Cardiac muscle cell (in vitro differentiated cells and primary cell): ENCODE measurements around the gene TSPAN16. TPM values are rescaled to one million over a fixed set of nuclear protein-coding genes. Genes with fewer than 3 reads are reported as not detected.
A peak's percentile ranks its signal among the peaks of the same experiment; 100 is the strongest.

Experiments
- DNase-seq, 2 donors: peaks; one replicate each; pipeline versions ENCODE4 v3.0.0 to v3.0.0-alpha.2; 2010 to 2017; ENCODE audit warnings: low read depth in 1 of 2, low spot score in 1 of 2
- H3K27ac ChIP-seq: fragments of 200-600 bp; sonication (generic); 2 replicates; pipeline ENCODE4 v1.5.1; 2016
- H3K27me3 ChIP-seq: fragments of 200-600 bp; sonication (generic); 2 replicates; pipeline ENCODE4 v1.6.0; 2016; ENCODE audit warnings: control low read depth
- H3K36me3 ChIP-seq: fragments of 200-600 bp; sonication (generic); 2 replicates; pipeline ENCODE4 v1.5.1; 2016; ENCODE audit warnings: control low read depth
- H3K4me1 ChIP-seq: fragments of 200-600 bp; sonication (generic); 2 replicates; pipeline ENCODE4 v1.8.1; 2017; ENCODE audit warnings: low read depth, mild to moderate bottlenecking, mixed run types
- H3K4me3 ChIP-seq: fragments of 200-600 bp; sonication (generic); 2 replicates; pipeline ENCODE4 v1.5.1; 2016; ENCODE audit warnings: mild to moderate bottlenecking
- H3K9me3 ChIP-seq: fragments of 200-600 bp; sonication (generic); 2 replicates; pipeline ENCODE4 v1.5.1; 2017; ENCODE audit warnings: low read depth, mild to moderate bottlenecking, control low read depth
- polyA plus RNA-seq: library from polyadenylated mRNA; unstranded; fragments of >200 nt; fragmentation: Nextera tagmentation; extraction: Ambion mirVana; gene quantifications from 2 replicates; pipeline ENCODE4 v1.2.1, GENCODE V29; 2016
- total RNA-seq: library from RNA; depleted of rRNA; stranded (reverse); fragments of >200 nt; gene quantifications from 2 replicates; pipeline ENCODE4 v1.2.3, GENCODE V29; 2016
- TF ChIP-seq, protein P1 (sequence below): IDR thresholded peaks from 2 replicates; pipeline ENCODE4 v1.5.1; 2012; ENCODE audit warnings: low read depth, mild to moderate bottlenecking, low read length

The TSPAN16 gene
- total and polyA plus RNA-seq, 2 experiments from 2014 or later, result not detected

DNA sequence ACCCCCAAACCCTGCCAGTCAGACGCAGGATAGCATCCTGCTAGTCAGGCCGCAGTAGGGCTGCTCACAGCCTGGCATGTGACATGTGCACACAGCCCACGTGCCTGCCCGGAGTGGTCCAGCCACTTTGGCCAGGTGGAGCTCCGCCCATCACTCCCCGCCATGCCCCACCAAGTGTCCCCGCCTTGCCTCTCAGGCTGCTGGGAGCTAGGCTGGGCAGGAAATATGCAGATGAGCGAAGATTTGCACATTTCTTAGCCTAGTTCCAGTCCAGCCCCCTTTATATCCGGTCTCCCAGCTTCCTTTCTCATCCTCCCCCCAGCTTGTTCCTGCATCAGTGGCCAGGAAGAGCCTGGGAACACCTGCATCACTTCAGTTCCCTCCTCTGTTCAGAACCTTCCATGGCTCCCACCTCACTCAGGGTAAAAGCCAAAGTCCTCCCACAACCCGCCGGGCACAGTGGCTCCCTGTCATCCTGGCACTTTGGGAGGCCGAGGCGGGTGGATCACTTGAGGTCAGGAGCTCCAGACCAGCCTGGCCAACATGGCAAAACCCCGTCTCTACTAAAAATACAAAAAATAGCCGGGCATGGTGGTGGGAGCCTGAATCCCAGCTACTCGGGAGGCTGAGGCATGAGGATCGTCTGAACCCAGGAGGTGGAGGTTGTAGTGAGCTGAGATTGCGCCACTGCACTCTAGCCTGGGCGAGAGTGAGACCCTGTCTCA lies 31.3 kb upstream of the TSPAN16 start:
- Histone ChIP-seq H3K4me1 (no peaks in the 10 kb centered on the region), H3K27me3 (no peaks in the 10 kb centered on the region), H3K4me3 (no peak overlapping the region), H3K36me3 (no peaks in the 10 kb centered on the region), H3K27ac (no peak overlapping the region), H3K9me3 (no peaks in the 10 kb centered on the region)
- DNase-seq, result no peak
- TF ChIP-seq, protein P1, sequence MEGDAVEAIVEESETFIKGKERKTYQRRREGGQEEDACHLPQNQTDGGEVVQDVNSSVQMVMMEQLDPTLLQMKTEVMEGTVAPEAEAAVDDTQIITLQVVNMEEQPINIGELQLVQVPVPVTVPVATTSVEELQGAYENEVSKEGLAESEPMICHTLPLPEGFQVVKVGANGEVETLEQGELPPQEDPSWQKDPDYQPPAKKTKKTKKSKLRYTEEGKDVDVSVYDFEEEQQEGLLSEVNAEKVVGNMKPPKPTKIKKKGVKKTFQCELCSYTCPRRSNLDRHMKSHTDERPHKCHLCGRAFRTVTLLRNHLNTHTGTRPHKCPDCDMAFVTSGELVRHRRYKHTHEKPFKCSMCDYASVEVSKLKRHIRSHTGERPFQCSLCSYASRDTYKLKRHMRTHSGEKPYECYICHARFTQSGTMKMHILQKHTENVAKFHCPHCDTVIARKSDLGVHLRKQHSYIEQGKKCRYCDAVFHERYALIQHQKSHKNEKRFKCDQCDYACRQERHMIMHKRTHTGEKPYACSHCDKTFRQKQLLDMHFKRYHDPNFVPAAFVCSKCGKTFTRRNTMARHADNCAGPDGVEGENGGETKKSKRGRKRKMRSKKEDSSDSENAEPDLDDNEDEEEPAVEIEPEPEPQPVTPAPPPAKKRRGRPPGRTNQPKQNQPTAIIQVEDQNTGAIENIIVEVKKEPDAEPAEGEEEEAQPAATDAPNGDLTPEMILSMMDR, result no peak

DNA sequence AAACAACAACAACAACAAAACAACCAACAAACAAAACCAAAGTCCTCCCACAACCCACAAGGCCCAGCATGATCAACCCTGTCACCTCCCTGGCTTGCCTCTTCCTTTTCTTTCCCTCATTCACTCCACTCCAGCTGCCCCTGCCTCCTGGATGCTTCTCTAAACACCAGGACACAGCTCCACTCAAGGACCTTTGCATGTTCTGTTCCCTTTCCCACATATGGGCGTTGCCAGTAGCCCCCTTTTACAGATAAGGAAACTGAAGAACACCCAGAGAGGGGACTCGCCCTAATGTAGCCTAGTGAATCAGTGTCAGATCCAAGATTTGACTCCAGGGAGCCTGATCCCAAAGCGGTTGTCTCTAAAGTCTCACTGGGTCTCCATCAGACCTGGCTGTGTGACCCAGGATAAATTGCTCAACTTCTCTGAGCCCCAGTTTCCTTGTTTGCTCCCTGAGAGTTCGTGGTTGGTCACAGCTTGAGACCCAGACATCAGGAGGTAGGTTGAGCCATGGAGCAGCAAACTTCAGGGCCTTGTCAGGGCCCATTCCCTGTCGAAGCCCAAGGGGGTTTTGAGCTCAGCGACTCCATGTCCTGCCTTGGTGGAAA lies 30.7 kb upstream of the TSPAN16 start:
- no peak for DNase-seq
- Histone ChIP-seq H3K4me1 (no peaks in the 10 kb centered on the region), H3K9me3 (no peaks in the 10 kb centered on the region), H3K36me3 (no peaks in the 10 kb centered on the region), H3K27ac (no peak overlapping the region), H3K27me3 (no peaks in the 10 kb centered on the region), H3K4me3 (no peak overlapping the region)
- TF ChIP-seq, protein P1, result no peak

DNA sequence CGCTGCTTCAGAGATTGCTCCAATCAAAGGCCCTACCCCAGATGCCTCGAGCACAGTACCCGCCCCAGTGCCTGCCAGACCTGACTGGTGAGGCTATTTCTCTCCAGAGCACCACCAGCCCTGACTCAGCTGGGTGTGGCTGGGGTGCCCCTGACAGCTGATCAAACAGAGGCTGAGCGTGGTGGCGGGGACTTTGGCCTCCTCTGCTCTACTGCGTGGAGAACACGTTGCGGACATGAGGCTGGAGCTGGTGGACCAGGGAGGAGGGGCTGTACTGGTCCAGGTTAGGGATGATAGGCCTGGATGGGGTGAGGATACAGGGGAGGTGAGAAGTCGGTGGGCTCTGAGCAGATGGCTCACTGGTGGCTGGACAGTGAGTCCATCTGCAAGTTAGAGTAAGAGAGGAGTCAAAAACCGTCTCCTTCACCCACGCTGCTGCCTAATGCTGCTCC lies 30.1 kb upstream of the TSPAN16 start:
- Histone ChIP-seq H3K27me3 (no peaks in the 10 kb centered on the region), H3K9me3 (no peaks in the 10 kb centered on the region)
- no peak for DNase-seq

DNA sequence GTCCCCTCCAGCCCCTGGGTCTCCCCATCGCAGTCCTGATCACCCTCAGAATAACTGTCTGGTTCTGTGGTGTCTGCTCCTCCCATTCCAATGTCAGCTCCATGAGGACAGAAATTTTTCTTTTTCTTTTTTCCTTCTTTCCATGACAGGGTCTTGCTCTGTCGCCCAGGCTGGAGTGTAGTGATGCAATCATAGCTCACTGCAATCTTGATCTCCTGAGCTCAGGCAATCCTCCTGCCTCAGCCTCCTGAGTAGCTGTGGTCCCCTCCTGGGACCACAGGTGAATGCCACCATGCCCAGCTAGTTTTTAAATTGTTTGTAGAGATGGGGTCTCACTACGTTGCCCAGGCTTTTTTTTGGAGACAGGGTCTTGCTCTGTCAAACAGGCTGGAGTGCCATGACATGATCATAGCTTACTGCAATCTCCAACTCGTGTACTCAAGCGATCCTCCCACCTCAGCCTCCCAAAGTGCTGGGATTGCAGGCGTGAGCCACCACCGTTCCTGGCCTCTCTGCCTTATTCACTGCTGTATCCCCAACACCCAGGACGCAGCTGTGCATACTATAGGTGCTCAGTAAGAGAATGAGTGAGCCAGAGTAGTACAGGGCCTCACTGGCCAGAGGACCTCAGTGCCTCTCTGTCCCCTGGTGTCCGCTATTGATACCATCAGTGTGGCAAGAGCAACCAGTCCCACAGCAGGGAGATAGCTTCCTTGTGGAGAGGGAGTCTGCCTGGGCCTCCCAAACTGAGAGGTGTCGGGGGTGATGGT lies 28.5 kb upstream of the TSPAN16 start:
- DNase-seq, result no peak
- Histone ChIP-seq H3K4me3 (no peak overlapping the region), H3K36me3 (no peaks in the 10 kb centered on the region), H3K9me3 (no peaks in the 10 kb centered on the region), H3K4me1 (no peaks in the 10 kb centered on the region), H3K27me3 (no peaks in the 10 kb centered on the region), H3K27ac (no peak overlapping the region)
- TF ChIP-seq, protein P1, result no peak

More for the DNA sequence above, 30.1 kb upstream of the TSPAN16 start:
- Histone ChIP-seq H3K4me3 (no peak overlapping the region), H3K36me3 (no peaks in the 10 kb centered on the region), H3K27ac (no peak overlapping the region), H3K4me1 (no peaks in the 10 kb centered on the region)
- TF ChIP-seq, protein P1, result no peak

DNA sequence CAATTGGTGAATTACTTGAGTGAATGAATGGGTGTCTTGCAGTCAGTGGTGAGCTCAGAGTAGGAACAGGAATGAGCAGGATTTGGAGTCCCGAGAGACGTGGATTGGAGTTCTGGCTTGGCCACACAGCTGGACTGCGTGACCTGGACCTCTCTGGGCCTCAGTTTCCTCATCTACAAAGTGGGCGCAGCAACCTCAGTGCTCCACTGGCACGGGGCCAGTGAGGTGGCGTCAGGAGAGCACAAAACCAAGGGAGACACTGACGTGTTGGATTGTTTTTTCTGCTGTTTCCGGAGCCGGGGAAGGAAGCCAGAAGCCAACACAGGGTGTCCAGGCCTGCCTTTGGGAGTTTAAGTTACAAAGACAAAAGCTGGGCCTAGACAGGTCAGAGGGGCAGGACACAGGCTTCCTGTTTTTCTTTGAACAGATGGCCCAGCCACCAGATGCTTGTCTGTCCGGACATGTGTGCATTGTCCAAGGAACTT lies 27.1 kb upstream of the TSPAN16 start:
- Histone ChIP-seq H3K27me3 (no peaks in the 10 kb centered on the region), H3K4me3 (no peak overlapping the region), H3K27ac (no peak overlapping the region), H3K9me3 (no peaks in the 10 kb centered on the region), H3K36me3 (no peaks in the 10 kb centered on the region), H3K4me1 (no peaks in the 10 kb centered on the region)
- TF ChIP-seq, protein P1, result no peak
- DNase-seq, result peak in 1 of 2 donors; percentile 89
